ENCODE measurements around the gene ANKRD35. TPM values are rescaled to one million over a fixed set of nuclear protein-coding genes. Genes with fewer than 3 reads are reported as not detected.

ANKRD35 gene
- total and polyA plus RNA-seq, 2 experiments from 2014 or later, result 0.77 TPM; not detected in 1

GRCh38 chr1:145874646-145875045 lies 11.0 kb downstream of the ANKRD35 start:
- no peak overlapping the region for H3K27ac ChIP-seq
- peaks cover 3% of the 10 kb centered on the region for H3K4me1 ChIP-seq (ENCODE audit: low read depth)
- TF ChIP-seq CTCF (IDR thresholded peaks at IDR 0.05; ENCODE audit: low read depth, low read length), result no peak
- H3K9me3 ChIP-seq (ENCODE audit: low read depth), result no peaks in the 10 kb centered on the region
- no peaks in the 10 kb centered on the region for H3K36me3 ChIP-seq
- H3K4me3 ChIP-seq, result no peak overlapping the region
- no peak for DNase-seq (ENCODE audit: low read depth in 1 of 2, low spot score in 1 of 2)
- peaks cover 26% of the 10 kb centered on the region for H3K27me3 ChIP-seq

- H3K4me1 ChIP-seq (ENCODE audit: low read depth), result no peaks in the 10 kb centered on the region
- H3K4me3 ChIP-seq, result no peak overlapping the region
- no peak for TF ChIP-seq CTCF (IDR thresholded peaks at IDR 0.05; ENCODE audit: low read depth, low read length)
- DNase-seq (ENCODE audit: low read depth in 1 of 2, low spot score in 1 of 2), result peak; percentile 13 to 55
- no peaks in the 10 kb centered on the region for H3K9me3 ChIP-seq (ENCODE audit: low read depth)
- no peak overlapping the region for H3K27ac ChIP-seq
- H3K36me3 ChIP-seq, result no peaks in the 10 kb centered on the region
- peaks cover 26% of the 10 kb centered on the region for H3K27me3 ChIP-seq
Measured at GRCh38 chr1:145871994-145872924, 13.4 kb downstream of the ANKRD35 start.

GRCh38 chr1:145868232-145868631 lies 17.4 kb downstream of the ANKRD35 start:
- no peaks in the 10 kb centered on the region for H3K9me3 ChIP-seq (ENCODE audit: low read depth)
- no peak overlapping the region for H3K27ac ChIP-seq
- DNase-seq (ENCODE audit: low read depth in 1 of 2, low spot score in 1 of 2), result no peak
- H3K4me1 ChIP-seq (ENCODE audit: low read depth), result no peaks in the 10 kb centered on the region
- H3K27me3 ChIP-seq, result peaks cover 21% of the 10 kb centered on the region
- H3K36me3 ChIP-seq, result no peaks in the 10 kb centered on the region
- H3K4me3 ChIP-seq, result no peak overlapping the region
- no peak for TF ChIP-seq CTCF (IDR thresholded peaks at IDR 0.05; ENCODE audit: low read depth, low read length)

- H3K27me3 ChIP-seq, result no peaks in the 10 kb centered on the region
- no peaks in the 10 kb centered on the region for H3K36me3 ChIP-seq
- no peak overlapping the region for H3K4me3 ChIP-seq
- no peaks in the 10 kb centered on the region for H3K4me1 ChIP-seq (ENCODE audit: low read depth)
- H3K27ac ChIP-seq, result no peak overlapping the region
- TF ChIP-seq CTCF (IDR thresholded peaks at IDR 0.05; ENCODE audit: low read depth, low read length), result no peak
- no peak for DNase-seq (ENCODE audit: low read depth in 1 of 2, low spot score in 1 of 2)
- no peaks in the 10 kb centered on the region for H3K9me3 ChIP-seq (ENCODE audit: low read depth)
Measured at GRCh38 chr1:145863282-145864018, 22.2 kb downstream of the ANKRD35 start.

GRCh38 chr1:145859491-145860023 lies 26.1 kb downstream of the ANKRD35 start:
- peak overlapping the region; percentile 82 for H3K27ac ChIP-seq
- peak; percentile 93 to 94 for DNase-seq (ENCODE audit: low read depth in 1 of 2, low spot score in 1 of 2)
- no peaks in the 10 kb centered on the region for H3K9me3 ChIP-seq (ENCODE audit: low read depth)
- TF ChIP-seq CTCF (IDR thresholded peaks at IDR 0.05; ENCODE audit: low read depth, low read length), result no peak
- no peaks in the 10 kb centered on the region for H3K27me3 ChIP-seq
- peak overlapping the region; percentile 73 for H3K4me3 ChIP-seq
- H3K36me3 ChIP-seq, result peaks cover 6% of the 10 kb centered on the region
- no peaks in the 10 kb centered on the region for H3K4me1 ChIP-seq (ENCODE audit: low read depth)
